Gastroesophageal sphincter (tissue), 2 donors: Measurements from ENCODE around the gene TMEM240.

Source experiments
- EP300 ChIP-seq: sonication (generic); formaldehyde crosslinking; IDR thresholded peaks from one replicate; pipeline ENCODE4 v1.6.1; 2017; ENCODE audit warnings: antibody characterized with exemption, mild to moderate bottlenecking
- POLR2A ChIP-seq, 2 donors: fragments of 450-650 bp; IDR thresholded peaks; one replicate each; pipeline ENCODE4 v1.6.1; 2017; ENCODE audit warnings: antibody characterized with exemption in 2 of 2, mild to moderate bottlenecking in 2 of 2, moderate library complexity in 1 of 2

GRCh38 chr1:1531947-1532346 is 8.5 kb downstream of the TMEM240 start:
- no peak for TF ChIP-seq EP300
- TF ChIP-seq POLR2A (IDR thresholded peaks at IDR 0.05), result no peak
